ENCODE measurements around the gene SYNDIG1. TPM values are rescaled to one million over a fixed set of nuclear protein-coding genes. Genes with fewer than 3 reads are reported as not detected.
A peak's percentile ranks its signal among the peaks of the same experiment; 100 is the strongest.

SYNDIG1 gene
- total RNA-seq, 1 experiment from 2014 or later = 5.4 TPM

DNA sequence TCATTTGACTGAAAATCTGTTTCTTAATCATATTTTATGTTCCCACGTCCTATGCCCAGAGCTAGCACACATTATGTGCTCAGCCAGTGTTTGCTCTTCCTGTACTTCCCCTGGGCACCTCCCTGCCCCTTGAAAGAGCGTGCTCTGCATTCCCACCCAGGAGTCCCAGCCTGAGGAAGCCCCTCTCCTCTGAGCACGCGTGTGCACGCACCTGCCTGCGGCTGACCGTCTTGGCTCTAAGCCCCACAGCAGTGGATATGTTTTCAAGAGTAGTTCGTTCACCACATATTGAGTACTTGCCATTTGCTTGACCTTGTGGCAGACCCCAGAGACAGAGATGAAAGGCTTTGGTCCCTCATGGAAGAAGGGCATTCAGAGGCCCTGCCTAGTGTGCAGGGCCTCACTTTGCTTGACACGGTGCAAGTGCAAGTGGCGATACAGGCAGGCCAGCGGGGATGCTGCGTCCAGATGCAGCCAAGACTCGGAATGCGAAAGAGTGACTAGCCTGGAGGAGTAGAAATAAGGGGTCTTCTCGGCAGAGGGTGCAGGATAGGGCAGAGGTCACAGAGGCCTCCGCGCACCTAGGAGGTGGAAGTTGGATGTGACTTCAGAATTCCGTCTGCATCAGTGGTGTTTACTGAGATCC, 14.1 kb downstream of the SYNDIG1 start:
- H3T11ph ChIP-seq (ENCODE audit: low read length) = no peak overlapping the region
- no peak overlapping the region for H4K8ac ChIP-seq (replicated peaks; ENCODE audit: insufficient read length, low read depth, low read length)
- H2BK15ac ChIP-seq (ENCODE audit: low read depth, low read length) = no peak overlapping the region
- H3K9me3 ChIP-seq (ENCODE audit: control insufficient read depth, low read depth, low read length) = no peaks in the 10 kb centered on the region
- DNase-seq = no peak
- no CpG with 5 or more reads among the region's 18 CpGs for whole genome bisulfite sequencing (ENCODE audit: extremely low coverage, insufficient read length, low lambda C conversion rate)
- no peak overlapping the region for H2BK20ac ChIP-seq (ENCODE audit: low read depth, low read length, poor library complexity, severe bottlenecking)
- H3K27me3 Mint-ChIP-seq (ENCODE audit: low read depth) = peaks cover 3% of the 10 kb centered on the region; the same call in 1 of the 2 replicates
- H3K79me1 ChIP-seq (ENCODE audit: insufficient read depth, low read depth, low read length, poor library complexity, severe bottlenecking) = no peaks in the 10 kb centered on the region
- no peak overlapping the region for H2BK12ac ChIP-seq (ENCODE audit: insufficient read length, low read depth, low read length)
- H3K36me3 Mint-ChIP-seq (ENCODE audit: insufficient read depth in 1 of 3, low read depth in 3 of 3) = peaks cover 4 to 15% (median 10%) of the 10 kb centered on the region in 3 experiments; a peak in 6 of 7 replicates
- H3K4me1 Mint-ChIP-seq = peaks cover 25 to 37% of the 10 kb centered on the region in 2 experiments
- peak overlapping the region in 2 of 3 experiments; percentile 53 to 86; a peak in 3 of 7 replicates for H3K27ac Mint-ChIP-seq
- no peak overlapping the region for H3K27ac ChIP-seq (ENCODE audit: insufficient read length, low read depth, low read length)
- H3K27me3 ChIP-seq (ENCODE audit: insufficient read depth, low read length) = no peaks in the 10 kb centered on the region
- H3K18ac ChIP-seq (ENCODE audit: insufficient read length, low read depth, low read length) = no peak overlapping the region
- no peak overlapping the region for H3K14ac ChIP-seq (ENCODE audit: insufficient read depth, low read length)
- no peak overlapping the region for H3K4me2 ChIP-seq (ENCODE audit: insufficient read depth, insufficient read length, low read length)
- H2AFZ ChIP-seq (ENCODE audit: low read length) = no peak overlapping the region
- no peak overlapping the region for H3K56ac ChIP-seq (ENCODE audit: insufficient read length, low read depth, low read length)
- H3K4me3 Mint-ChIP-seq = no peak overlapping the region
- no peak overlapping the region for H2BK120ac ChIP-seq (ENCODE audit: low read depth, low read length, poor library complexity, severe bottlenecking)
- H4K20me1 ChIP-seq (ENCODE audit: control insufficient read depth, insufficient read depth, insufficient read length) = no peaks in the 10 kb centered on the region
- no peak overlapping the region for H3K4ac ChIP-seq (ENCODE audit: low read depth, low read length)
- no peak overlapping the region for H3K23ac ChIP-seq (ENCODE audit: insufficient read length, low read depth, low read length)
- no peaks in the 10 kb centered on the region; the same call in 1 of the 2 replicates for H3K79me2 ChIP-seq (ENCODE audit: insufficient read depth, low read length)
- H3K4me1 ChIP-seq (ENCODE audit: insufficient read depth, low read length) = peaks cover 2% of the 10 kb centered on the region; the same call in 1 of the 2 replicates
- TF ChIP-seq, protein P1, sequence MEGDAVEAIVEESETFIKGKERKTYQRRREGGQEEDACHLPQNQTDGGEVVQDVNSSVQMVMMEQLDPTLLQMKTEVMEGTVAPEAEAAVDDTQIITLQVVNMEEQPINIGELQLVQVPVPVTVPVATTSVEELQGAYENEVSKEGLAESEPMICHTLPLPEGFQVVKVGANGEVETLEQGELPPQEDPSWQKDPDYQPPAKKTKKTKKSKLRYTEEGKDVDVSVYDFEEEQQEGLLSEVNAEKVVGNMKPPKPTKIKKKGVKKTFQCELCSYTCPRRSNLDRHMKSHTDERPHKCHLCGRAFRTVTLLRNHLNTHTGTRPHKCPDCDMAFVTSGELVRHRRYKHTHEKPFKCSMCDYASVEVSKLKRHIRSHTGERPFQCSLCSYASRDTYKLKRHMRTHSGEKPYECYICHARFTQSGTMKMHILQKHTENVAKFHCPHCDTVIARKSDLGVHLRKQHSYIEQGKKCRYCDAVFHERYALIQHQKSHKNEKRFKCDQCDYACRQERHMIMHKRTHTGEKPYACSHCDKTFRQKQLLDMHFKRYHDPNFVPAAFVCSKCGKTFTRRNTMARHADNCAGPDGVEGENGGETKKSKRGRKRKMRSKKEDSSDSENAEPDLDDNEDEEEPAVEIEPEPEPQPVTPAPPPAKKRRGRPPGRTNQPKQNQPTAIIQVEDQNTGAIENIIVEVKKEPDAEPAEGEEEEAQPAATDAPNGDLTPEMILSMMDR (conservative IDR thresholded peaks at IDR 0.05) = no peak
- no peak overlapping the region for H4K91ac ChIP-seq (ENCODE audit: insufficient read length, low read depth, low read length)
- H2BK5ac ChIP-seq (ENCODE audit: insufficient read length, low read length) = no peak overlapping the region
- no peak overlapping the region for H2AK5ac ChIP-seq (ENCODE audit: insufficient read length, low read length)
- no peak overlapping the region for H4K5ac ChIP-seq (ENCODE audit: insufficient read length, low read depth, low read length)
- no peak overlapping the region for H3K9ac ChIP-seq (ENCODE audit: extremely low read depth, insufficient read length, low read length)
- H3K9me3 Mint-ChIP-seq = no peaks in the 10 kb centered on the region; a peak in 2 of 5 replicates
- no peaks in the 10 kb centered on the region for H3K23me2 ChIP-seq (ENCODE audit: insufficient read length, low read depth, low read length, poor library complexity, severe bottlenecking)
